ENCODE data around the gene FSTL5.

Gene FSTL5

DNA sequence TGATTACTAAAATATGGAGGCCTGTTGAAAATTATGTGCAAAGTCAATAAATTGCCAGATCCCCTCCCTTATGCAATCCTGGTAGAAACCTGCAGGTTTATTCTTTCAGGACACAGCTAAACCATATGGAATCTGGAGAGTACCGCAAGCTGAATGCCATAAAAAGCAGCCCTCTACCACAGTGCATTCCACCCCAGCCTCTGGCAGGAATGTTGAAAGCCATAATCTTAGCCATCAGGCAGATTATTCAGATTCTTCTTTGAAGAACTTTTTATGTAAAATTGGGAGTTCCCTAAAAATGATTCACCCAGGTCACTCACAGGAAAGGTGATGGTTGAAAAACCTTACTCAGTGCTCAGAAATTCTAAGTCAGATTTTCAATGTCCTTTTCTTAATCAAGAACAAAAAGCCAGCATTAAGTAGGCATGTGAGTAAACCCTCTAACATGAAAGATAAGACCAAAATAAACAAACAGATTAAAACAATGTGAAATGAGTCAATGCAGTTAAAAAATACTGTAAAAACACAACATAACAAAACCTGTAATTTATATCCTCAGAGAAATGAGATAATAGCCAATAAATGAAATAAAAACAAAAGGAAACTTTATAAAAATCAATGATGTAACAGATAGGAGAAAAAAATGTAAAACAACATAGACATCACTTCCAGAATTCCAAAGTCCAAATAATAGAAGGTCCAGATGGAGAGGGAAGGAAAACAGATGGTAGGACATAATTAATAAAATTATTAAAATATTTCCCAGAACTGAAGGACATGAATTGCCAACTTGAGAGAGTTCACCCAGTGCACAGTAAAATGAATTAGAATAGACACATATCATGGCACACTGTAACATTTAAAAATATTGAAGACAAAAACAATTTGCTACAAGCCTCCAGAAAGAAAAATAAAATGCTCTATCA lies 226.9 kb downstream of the FSTL5 start:
- DNase-seq = no peak

DNA sequence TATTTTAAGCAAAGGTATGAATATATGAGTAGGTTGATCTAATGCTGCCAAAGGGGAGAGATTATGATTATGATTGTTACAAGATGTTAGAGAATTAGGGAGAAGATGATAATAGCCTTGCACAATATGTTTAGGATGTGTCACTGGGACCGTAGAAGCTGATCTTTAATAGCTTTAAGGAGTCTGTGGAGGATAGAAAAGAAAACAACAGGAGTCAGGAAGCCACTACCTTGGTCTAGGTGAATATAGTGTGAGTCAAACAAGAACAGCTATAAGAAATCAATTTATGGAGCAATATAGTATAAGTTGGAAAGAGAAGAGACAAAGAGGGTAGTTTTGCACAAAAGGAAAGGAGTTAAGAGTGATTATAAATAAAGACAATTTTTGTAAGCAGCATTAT lies 232.7 kb downstream of the FSTL5 start:
- no peak for DNase-seq

DNA sequence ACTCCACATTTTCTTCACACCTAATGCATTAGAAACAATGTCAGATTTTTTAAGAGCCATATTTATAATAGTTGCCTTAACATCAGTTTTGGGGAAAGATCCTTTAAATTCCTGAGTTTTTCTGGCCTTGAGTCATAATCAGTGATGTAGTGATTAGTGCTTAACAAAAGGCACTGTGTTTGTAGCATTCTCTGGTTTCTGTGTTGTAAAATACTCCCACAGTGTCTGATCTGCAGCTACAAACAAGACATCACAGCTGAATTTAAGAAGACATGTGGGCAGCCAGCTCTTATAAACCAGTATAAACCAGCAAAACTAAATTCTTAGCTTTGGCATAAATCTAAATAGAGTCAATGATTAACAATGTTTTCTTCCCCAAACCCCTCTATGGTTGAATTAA lies 233.8 kb downstream of the FSTL5 start:
- DNase-seq = no peak

DNA sequence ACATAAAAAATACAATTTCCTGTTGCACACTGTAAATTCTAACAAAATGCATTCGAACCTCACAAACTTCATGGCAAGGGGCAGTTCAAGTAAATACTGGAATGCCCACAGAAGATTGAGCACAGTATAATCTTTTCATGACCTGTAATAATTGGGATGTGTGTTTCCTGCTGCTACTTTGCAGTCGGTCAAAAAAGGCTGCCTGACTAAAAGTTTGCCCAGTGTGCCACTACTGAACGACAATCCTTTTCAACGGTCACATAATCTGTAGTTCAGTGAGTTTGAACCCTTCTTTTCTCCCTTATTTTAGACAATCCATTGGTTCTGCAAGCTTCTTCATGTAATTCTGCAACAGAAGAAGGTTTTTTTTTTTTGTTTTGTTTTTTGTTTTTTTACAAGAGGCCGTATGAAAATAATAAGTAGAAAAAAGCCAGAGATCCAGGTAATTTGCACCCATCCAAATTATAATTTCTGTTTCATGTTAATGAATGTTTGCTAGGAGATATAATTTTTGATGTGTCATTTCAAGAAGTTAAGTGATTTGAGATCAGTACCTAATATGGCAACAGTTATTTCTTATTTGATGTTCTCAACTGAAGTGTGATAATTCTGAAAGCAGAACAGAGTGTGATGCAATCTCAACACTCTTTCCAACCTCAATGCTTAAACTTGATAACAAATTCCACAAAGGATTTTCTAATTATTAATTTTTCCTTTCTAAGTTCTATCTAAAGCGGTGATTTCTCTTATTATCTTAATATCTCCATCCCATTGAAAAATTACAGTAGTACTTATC lies 237.6 kb downstream of the FSTL5 start:
- no peak for DNase-seq

DNA sequence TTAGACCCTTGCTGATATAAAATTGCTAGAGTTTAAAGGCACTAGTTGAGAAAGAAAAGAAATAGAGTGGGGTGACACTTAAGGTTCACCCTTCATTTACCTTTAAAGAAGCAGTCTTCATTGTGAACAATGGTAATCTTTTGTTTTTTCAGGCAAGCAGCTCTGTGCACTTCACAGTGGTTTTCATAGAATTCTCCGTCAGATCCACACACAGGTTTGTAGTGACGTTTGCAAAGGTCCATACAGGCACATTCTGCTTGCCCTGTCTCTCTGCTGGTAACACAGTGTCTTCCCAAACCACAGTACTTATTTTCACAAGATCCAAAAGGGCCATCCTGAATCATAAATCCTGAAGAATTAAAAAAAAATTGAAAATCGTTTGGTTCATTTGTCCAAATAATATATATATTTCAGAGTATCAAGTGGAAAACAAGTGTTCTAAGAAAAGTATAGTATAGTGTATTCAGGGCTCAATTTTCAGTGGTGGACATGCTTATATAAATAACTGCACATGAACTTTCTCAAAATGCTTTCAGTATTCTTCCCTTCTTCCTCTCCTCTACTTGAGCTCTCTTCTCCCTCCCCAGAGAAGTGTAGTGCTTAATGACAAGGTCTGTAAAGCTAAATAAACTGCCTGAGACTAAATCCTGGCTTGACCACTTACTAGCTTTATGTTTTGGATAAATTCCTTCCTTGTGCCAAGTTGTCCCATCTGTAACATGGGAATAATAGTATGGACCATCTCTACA lies 243.3 kb downstream of the FSTL5 start:
- no peak for DNase-seq

DNA sequence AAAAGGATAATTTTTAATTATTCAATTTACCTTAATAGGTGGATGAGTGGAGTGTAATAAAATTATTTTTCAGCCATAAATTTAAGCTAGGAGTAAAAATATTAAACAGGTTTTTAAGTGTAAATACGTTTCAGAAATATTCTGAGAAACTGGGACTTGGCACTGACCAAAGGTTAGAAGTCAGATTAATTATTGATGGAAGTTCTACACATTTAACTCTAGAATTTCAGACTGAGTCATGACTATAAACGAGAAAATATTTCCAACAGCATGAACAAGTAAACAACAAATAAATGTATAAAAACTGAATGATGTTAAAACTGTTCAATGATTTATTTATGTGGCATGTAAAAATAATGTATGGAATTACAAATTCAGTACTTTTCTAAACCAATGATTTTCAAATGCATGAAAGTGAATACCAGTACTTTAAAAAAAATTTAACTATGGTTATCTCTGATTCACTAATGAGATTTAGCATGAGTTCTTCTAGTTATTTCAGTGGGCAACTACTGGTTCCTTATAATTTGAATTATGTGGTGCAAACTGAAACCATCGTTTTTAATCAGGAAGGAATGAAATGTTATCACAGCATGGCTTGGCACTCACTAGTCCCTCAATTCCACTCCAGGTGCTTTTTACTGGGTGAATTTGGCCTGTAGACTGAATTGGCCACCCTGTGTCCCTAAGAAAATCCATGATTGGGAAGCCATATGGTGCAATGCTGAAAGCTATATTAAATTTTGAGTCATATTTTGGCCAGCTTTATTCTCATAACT lies 244.2 kb downstream of the FSTL5 start:
- DNase-seq = no peak

DNA sequence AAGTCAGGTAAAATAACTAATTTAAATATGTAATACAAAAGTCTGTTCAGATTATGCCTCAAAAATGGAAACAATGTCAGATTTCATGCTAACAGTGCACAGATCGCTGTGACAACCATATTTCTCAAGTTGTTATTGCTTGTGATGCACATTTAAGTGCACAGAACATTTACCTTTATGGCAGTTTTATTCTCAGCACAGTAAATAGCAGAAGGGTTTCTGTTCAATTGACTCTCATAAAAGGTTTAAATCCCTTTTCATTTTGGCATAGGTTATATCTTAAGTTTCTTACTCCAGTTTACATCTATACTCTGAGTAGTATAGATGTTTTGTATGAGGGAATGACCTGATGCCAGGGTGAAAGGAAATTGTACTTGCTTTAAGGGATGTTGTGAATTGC lies 247.8 kb downstream of the FSTL5 start:
- no peak for DNase-seq

DNA sequence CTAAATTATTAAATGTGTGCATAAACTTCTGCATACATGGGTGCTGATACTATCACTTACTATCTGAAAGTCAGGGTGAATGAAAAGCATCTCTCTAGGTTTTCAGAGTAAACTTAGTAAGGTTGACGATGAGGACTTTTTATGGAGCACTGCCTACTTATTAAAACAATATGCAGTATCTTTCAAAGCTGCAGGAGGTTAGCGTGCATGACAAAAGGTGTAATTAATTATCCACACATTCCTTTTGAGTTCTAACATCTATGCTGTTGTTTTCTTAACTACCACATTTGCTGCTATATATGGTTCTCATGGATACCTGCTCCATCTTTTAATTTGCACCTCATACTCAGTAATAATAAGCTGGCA lies 256.2 kb downstream of the FSTL5 start:
- DNase-seq = no peak

DNA sequence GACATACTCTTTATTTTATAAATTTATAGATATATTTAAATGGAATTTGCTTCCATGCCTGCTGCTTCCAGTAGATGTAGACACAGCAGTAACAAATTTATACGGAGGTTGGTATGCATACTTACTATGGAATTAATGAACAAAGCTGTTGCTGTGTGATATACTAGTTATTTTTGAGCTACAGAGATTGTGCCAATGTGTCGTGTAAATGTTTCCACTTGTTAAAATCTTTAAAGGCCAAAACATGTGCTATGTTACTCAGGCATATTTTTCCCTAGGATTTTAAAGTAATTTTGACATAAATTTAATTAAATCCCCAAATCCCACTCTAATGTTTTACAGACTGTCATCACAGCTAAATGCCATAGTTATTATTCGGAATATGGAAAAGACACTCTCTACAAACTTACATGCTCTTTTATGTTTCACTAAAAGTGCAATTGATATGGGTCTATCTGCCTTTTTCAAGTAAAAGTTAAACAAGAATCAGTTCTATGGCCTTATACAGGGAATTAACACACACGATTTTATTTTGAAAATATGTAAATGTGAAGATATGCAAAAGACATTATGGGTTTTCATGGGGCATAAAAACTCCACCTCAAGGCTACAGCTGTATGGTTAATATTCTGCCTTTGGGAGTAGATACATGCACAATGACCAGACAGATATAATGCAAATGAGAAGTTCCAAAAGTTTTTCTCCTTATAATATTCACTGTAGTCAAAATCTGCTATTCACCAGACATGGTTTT lies 256.8 kb downstream of the FSTL5 start:
- DNase-seq = no peak

DNA sequence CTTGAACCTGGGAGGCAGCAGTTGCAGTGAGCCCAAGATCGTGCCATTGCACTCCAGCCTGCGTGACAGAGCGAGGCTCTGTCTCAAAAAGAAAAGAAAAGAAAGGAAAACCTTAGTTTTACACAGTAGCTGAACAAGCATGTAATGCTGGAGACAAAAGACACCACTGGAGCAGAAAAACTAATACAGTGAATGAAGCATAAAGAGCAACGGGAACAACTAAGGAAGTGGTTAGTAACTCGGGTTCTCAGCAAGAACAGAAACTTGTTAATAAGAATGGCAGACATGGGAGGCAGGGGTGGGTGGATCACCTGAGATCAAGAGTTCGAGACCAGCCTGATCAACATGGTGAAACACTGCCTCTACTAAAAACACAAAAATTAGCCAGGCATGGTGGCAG lies 263.7 kb downstream of the FSTL5 start:
- DNase-seq = no peak

DNA sequence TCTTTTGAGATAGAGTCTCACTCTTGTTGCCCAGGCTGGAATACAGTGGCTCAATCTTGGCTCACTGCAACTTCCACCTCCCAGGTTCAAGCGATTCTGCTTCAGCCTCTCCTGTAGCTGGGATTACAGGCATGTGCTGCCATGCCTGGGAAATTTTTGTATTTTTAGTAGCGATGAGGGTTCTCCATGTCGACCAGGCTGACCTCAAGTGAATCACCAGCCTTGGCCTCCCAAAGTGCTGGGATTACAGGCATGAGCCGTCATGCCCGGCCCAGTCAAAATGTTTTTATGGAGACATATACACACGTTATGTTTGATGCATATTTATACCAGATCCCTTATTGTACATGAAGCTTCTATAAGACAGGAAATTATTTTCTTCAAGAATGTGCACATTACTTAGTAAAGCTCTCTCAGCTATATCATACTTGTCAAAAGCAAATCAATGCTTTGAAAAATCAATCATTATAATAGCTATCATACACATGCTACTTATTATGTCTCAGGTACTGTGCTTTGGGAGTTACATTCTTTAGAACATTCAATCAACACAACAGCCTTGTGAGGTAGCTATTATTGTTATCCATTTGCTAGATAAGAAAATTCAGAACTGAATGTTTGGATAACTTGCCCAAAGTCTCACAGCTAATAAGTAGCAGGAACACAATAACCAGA lies 269.2 kb downstream of the FSTL5 start:
- no peak for DNase-seq

DNA sequence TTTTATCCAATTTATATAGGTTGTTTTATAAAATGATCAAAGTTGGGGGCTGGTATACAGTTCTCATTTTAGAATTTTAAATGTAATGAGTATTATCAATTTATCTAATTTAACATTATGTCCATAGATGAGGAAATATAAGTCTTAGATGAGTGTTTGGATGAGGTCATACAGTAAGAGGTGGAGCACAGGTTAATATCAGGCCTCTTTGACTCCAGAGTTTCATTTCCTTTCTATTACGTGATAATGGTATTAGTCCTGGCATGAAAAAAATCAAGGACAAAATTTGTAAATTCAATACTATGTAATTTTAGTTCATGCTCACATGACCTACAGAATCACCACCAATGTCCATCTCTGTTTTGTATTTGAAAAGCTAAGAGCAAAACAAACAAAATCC lies 269.8 kb downstream of the FSTL5 start:
- no peak for DNase-seq

DNA sequence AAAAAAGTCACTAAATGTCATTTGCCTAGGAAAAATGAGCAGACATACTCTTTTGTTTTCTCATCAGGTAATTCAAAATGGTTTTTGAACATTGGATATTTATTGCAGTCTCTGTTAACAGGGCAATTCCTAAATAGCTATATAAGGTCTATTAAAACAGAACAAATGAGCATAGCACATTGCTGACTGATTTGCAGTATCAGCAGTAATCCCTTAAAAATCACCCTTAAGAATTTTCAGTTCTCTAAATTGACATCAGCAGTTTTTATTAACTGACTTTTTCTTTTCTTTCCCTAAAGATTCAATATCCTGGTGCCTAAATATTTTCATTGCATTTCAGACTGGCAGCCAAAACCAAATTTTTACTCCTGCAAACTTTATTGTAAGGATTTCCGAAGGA lies 270.2 kb downstream of the FSTL5 start:
- no peak for DNase-seq

DNA sequence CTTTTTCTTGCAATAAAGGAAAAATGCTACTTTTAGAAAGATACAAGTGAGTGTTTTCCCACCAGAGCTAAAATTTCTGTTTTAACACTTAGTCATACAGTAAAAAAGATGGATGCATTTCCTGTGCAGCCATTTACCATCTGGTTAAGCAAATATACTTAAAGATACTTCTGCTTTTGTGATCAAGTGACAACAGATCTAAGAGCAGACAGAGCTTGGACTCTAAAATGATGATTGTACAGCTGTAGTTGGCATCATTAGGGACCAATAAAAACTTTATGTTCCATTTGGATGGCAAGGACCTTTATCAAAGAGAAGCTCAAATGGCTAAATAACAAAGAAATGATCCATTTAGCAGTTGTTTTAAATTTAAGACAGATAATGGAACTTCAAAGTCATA lies 270.8 kb downstream of the FSTL5 start:
- no peak for DNase-seq

DNA sequence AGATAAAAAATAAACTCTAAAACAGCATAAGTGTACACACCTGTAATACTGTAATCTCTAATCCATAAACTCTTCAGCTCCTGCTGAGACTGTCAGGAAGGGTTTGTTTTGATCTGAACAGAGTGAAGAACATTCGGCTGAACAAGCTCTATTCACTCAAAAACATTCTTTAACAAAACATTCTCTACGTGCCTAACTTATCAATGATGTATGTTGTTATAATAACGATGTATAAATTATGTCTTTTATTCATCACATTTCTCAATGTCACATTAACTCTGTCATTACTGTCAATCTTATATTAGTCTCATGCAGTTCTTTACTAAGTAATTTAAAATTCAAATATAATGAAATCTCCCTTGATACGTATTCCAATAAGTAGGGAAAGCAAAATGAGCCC lies 280.6 kb downstream of the FSTL5 start:
- no peak for DNase-seq

DNA sequence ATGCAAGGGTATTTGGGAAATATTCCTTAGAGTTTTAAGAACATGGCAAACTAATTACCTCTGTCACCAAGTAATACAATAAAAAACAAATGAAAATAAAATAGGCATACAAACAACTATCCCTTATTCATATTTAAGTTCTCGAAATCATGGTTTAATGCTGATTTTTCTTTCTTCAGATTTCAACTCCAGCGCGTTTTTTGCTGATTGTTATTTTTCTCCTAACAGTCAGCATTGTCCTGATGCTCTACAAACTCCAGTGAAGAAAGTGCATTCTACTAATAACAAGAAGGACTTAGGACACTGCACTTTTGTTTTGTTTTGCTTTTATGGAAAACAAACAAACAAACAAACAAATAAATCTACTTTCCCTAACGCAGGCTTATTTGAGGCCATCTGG lies 282.4 kb downstream of the FSTL5 start:
- DNase-seq = no peak

DNA sequence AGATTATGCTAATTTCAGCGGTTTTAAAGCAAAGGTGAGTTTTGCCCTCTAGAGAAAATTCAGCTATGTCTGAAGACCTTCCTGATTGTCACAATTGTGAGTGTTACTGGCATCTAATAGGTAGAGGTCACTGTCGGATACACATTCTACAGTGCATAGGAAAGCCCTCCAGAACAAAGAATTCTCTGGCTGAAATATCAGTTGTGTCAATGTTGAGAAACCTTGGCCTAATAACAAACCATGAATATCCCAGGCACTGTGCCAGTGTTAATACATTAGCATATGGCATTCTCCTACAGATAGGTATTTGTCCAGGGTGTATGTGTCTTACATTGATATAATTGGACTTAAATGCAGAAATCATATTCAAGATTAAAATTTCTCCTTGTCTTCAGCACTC lies 294.3 kb downstream of the FSTL5 start:
- DNase-seq = no peak

DNA sequence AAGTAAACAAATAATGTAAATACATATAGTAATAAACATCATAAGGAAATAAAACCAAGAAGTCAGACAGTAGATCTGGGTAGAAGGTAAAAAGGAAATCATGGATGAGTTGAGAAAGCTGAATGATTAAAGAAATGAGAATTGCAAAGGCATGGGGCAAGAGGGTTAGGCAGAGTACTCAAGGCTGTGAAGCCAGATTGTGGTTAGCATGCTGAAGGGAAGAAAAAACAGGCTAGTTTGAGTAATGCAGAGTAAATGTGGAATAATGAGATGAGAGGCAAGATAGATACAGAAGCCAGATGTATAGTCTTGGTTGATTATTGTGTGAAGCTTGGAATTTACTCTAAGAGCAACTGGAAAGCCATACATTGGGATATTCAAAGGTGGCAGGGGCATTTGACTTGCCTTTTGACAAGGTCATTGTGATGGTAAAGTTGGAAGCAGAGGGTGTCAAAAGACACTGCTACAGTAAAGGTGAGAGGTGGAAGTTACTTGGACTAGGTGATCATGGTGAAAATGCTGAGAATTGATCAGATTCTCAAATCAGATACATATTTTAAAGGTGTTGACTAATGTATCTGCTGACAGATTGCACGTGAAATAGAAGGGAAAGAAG lies 307.0 kb downstream of the FSTL5 start:
- no peak for DNase-seq

DNA sequence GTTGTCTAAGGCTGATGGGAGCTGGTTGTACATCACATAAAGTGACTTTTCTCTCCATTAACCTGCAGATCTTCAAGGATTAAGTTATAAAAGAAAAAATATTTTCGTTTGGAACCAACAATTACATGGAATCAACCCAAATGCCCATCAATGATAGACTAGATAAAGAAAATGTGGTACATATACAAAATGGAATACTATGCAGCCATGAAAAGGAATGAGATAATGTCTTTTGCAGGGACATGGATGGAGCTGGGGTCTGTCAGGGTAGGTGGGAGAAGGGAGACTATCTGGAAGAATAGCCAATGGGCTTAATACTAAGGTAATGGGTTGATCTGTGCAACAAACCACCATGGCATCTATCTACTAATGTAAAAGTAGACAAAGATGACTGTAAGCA lies 313.2 kb downstream of the FSTL5 start:
- DNase-seq = no peak

DNA sequence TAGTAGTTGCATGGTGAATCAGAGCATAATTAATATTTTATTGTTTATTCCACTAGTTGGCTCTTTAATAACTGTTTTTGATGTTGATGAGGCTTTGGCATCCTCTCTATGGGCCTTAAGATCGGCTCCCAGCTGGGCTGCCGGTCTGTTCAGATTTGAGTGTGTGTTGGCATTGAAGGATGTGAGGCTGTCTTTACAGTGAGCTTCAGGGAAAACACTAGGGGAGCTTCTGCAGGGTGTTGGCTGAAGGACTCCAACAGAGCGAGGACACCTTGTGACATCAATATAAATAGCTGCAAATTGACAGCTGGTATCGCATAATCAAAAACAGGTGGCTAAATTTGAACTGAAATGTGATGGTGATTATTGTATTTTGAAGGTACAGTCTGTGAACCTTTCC lies 322.0 kb downstream of the FSTL5 start:
- no peak for DNase-seq

DNA sequence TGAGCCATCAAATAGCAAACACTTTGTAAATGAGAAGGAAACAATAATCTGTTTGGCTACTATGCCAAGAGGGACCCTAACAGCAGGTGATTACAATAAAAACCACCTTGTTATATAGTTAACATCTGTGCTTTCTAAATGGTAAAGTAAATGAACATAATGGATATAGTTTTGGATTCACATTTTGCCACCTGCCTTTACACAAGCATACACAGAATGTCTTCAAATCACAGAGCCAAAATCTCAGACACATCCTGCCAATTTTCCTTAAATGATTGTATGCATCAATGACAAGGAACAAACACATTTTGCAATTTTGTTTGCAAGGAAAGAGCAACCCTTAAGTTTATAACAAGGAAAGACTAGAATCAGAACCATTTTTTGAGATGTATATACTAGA lies 334.2 kb downstream of the FSTL5 start:
- no peak for DNase-seq

All from suppressor macrophage treated with lipopolysaccharide for 4 hours (primary cell).